HEK293 (cell line): ENCODE data around the gene EXOC7.

ENCODE experiments used
- ATF2 ChIP-seq: fragments of 450-650 bp; formaldehyde crosslinking; IDR thresholded peaks from 2 replicates; pipeline ENCODE4 v1.5.1; 2016; ENCODE audit warnings: missing biosample characterization, missing genetic modification characterization, low read depth
- GLI4 ChIP-seq: fragments of 450-650 bp; formaldehyde crosslinking; IDR thresholded peaks from 2 replicates; pipeline ENCODE4 v1.5.1; 2016; ENCODE audit warnings: missing biosample characterization, missing genetic modification characterization
- HOXD13 ChIP-seq: sonication (generic); formaldehyde crosslinking; IDR thresholded peaks from 2 replicates; pipeline ENCODE4 v1.8.0; 2022; ENCODE audit warnings: missing genetic modification reagents, borderline replicate concordance
- KLF17 ChIP-seq: fragments of 450-650 bp; formaldehyde crosslinking; IDR thresholded peaks from 2 replicates; pipeline ENCODE4 v1.5.1; 2016; ENCODE audit warnings: missing biosample characterization, missing genetic modification characterization
- KLF7 ChIP-seq: fragments of 450-650 bp; formaldehyde crosslinking; IDR thresholded peaks from 2 replicates; pipeline ENCODE4 v1.5.1; 2016; ENCODE audit warnings: missing biosample characterization, missing genetic modification characterization, borderline replicate concordance
- YY2 ChIP-seq: fragments of 450-650 bp; formaldehyde crosslinking; IDR thresholded peaks from 2 replicates; pipeline ENCODE4 v1.5.1; 2016; ENCODE audit warnings: missing biosample characterization, missing genetic modification characterization
- ZBTB1 ChIP-seq: fragments of 450-650 bp; formaldehyde crosslinking; IDR thresholded peaks from 2 replicates; pipeline ENCODE4 v1.5.1; 2016; ENCODE audit warnings: missing biosample characterization, missing genetic modification characterization
- ZBTB21 ChIP-seq: fragments of 450-650 bp; formaldehyde crosslinking; IDR thresholded peaks from 2 replicates; pipeline ENCODE4 v1.5.1; 2017; ENCODE audit warnings: missing biosample characterization, missing genetic modification characterization
- ZBTB26 ChIP-seq: fragments of 450-650 bp; formaldehyde crosslinking; optimal IDR thresholded peaks from 2 replicates; pipeline ENCODE3; 2016; ENCODE audit warnings: missing biosample characterization, mild to moderate bottlenecking, missing genetic modification characterization
- ZBTB49 ChIP-seq: fragments of 450-650 bp; formaldehyde crosslinking; IDR thresholded peaks from 2 replicates; pipeline ENCODE4 v1.5.1; 2016; ENCODE audit warnings: missing biosample characterization, missing genetic modification characterization, low read depth
- ZBTB6 ChIP-seq: fragments of 450-650 bp; formaldehyde crosslinking; IDR thresholded peaks from 2 replicates; pipeline ENCODE4 v1.5.1; 2017; ENCODE audit warnings: missing biosample characterization, missing genetic modification characterization
- ZBTB8A ChIP-seq: fragments of 450-650 bp; formaldehyde crosslinking; IDR thresholded peaks from 2 replicates; pipeline ENCODE4 v1.5.1; 2016; ENCODE audit warnings: missing biosample characterization, missing genetic modification characterization
- ZIC2 ChIP-seq: fragments of 450-650 bp; formaldehyde crosslinking; IDR thresholded peaks from 2 replicates; pipeline ENCODE4 v1.5.1; 2016; ENCODE audit warnings: missing biosample characterization, missing genetic modification characterization
- ZNF132 ChIP-seq: fragments of 450-650 bp; formaldehyde crosslinking; IDR thresholded peaks from 2 replicates; pipeline ENCODE4 v1.5.1; 2017; ENCODE audit warnings: missing biosample characterization, missing genetic modification characterization, borderline replicate concordance
- ZNF146 ChIP-seq: fragments of 450-650 bp; formaldehyde crosslinking; IDR thresholded peaks from 2 replicates; pipeline ENCODE4 v1.5.1; 2016; ENCODE audit warnings: missing biosample characterization, missing genetic modification characterization
- ZNF175 ChIP-seq: fragments of 450-650 bp; formaldehyde crosslinking; IDR thresholded peaks from 2 replicates; pipeline ENCODE4 v1.5.1; 2016; ENCODE audit warnings: missing biosample characterization, missing genetic modification characterization
- ZNF18 ChIP-seq: fragments of 450-650 bp; formaldehyde crosslinking; IDR thresholded peaks from 2 replicates; pipeline ENCODE4 v1.5.1; 2016; ENCODE audit warnings: missing biosample characterization, missing genetic modification characterization
- ZNF292 ChIP-seq: fragments of 450-650 bp; formaldehyde crosslinking; IDR thresholded peaks from 2 replicates; pipeline ENCODE4 v1.5.1; 2016; ENCODE audit warnings: low read depth, missing biosample characterization, missing genetic modification characterization, borderline replicate concordance
- ZNF302 ChIP-seq: fragments of 450-650 bp; formaldehyde crosslinking; IDR thresholded peaks from 2 replicates; pipeline ENCODE4 v1.5.1; 2016; ENCODE audit warnings: missing biosample characterization, missing genetic modification characterization, low read depth
- ZNF416 ChIP-seq: fragments of 450-650 bp; formaldehyde crosslinking; IDR thresholded peaks from 2 replicates; pipeline ENCODE4 v1.5.1; 2016; ENCODE audit warnings: missing biosample characterization, missing genetic modification characterization
- ZNF48 ChIP-seq: fragments of 450-650 bp; formaldehyde crosslinking; IDR thresholded peaks from 2 replicates; pipeline ENCODE4 v1.5.1; 2016; ENCODE audit warnings: missing biosample characterization, missing genetic modification characterization
- ZNF558 ChIP-seq: fragments of 450-650 bp; formaldehyde crosslinking; IDR thresholded peaks from 2 replicates; pipeline ENCODE4 v1.5.1; 2016; ENCODE audit warnings: missing biosample characterization, missing genetic modification characterization
- ZNF560 ChIP-seq: fragments of 450-650 bp; formaldehyde crosslinking; IDR thresholded peaks from 2 replicates; pipeline ENCODE4 v1.5.1; 2017; ENCODE audit warnings: missing biosample characterization, missing genetic modification characterization, borderline replicate concordance
- ZNF571 ChIP-seq: fragments of 450-650 bp; formaldehyde crosslinking; IDR thresholded peaks from 2 replicates; pipeline ENCODE4 v1.5.0; 2017; ENCODE audit warnings: missing biosample characterization, missing genetic modification characterization
- ZNF596 ChIP-seq: fragments of 450-650 bp; IDR thresholded peaks from 2 replicates; pipeline ENCODE4 v1.5.0; 2018; ENCODE audit warnings: missing biosample characterization, mild to moderate bottlenecking, missing genetic modification characterization, moderate library complexity
- ZNF692 ChIP-seq: fragments of 450-650 bp; formaldehyde crosslinking; IDR thresholded peaks from 2 replicates; pipeline ENCODE4 v1.5.1; 2016; ENCODE audit warnings: missing biosample characterization, missing genetic modification characterization
- ZNF76 ChIP-seq: fragments of 450-650 bp; formaldehyde crosslinking; IDR thresholded peaks from 2 replicates; pipeline ENCODE4; 2016; ENCODE audit warnings: low read depth, missing biosample characterization, missing genetic modification characterization, borderline replicate concordance
- ZSCAN5A ChIP-seq: fragments of 450-650 bp; formaldehyde crosslinking; IDR thresholded peaks from 2 replicates; pipeline ENCODE4 v1.5.1; 2016; ENCODE audit warnings: missing biosample characterization, missing genetic modification characterization

Gene EXOC7

GRCh38 chr17:76072148-76072858 is 31.3 kb downstream of the EXOC7 start, which contains the start of gene SRP68 (continued):
- peak; percentile 61 for TF ChIP-seq ZBTB8A
- TF ChIP-seq ZBTB49 (tag by site-specific recombination), result no peak
- no peak for TF ChIP-seq ZNF560
- no peak for TF ChIP-seq ZBTB1 (tag by site-specific recombination)
- TF ChIP-seq ZNF292, result no peak
- no peak for TF ChIP-seq ZNF302 (tag by site-specific recombination)
- TF ChIP-seq ZBTB26 (tag by site-specific recombination), result peak; percentile 54
- TF ChIP-seq ZIC2 (tag by site-specific recombination), result no peak
- peak; percentile 57; the same call in 1 of the 2 replicates for TF ChIP-seq ZNF18 (tag by site-specific recombination)
- TF ChIP-seq KLF7 (tag by site-specific recombination), result no peak
- no peak for TF ChIP-seq ATF2 (tag by site-specific recombination)
- no peak for TF ChIP-seq GLI4 (tag by site-specific recombination)
- TF ChIP-seq ZNF596 (tag by site-specific recombination), result no peak
- no peak for TF ChIP-seq ZBTB21 (tag by site-specific recombination)
- peak; percentile 32 for TF ChIP-seq KLF17 (tag by site-specific recombination)
- TF ChIP-seq HOXD13, result no peak
- TF ChIP-seq ZNF571, result no peak
- TF ChIP-seq YY2, result peak; percentile 89
- TF ChIP-seq ZNF558 (tag by site-specific recombination), result no peak
- peak; percentile 56; the same call in 1 of the 2 replicates for TF ChIP-seq ZNF692 (tag by site-specific recombination)
- TF ChIP-seq ZNF175, result no peak
- no peak for TF ChIP-seq ZNF48
- peak; percentile 39; the same call in 1 of the 2 replicates for TF ChIP-seq ZSCAN5A (tag by site-specific recombination)
- TF ChIP-seq ZNF76 (tag by site-specific recombination), result peak; percentile 98
- 0 out of 2 replicates have a peak, but pooled peaks have one; percentile 19 for TF ChIP-seq ZNF146 (tag by site-specific recombination)
- TF ChIP-seq ZNF132 (tag by site-specific recombination), result no peak
- TF ChIP-seq ZBTB6 (tag by site-specific recombination), result 0 out of 2 replicates have a peak, but pooled peaks have one; percentile 12
- no peak for TF ChIP-seq ZNF416 (tag by site-specific recombination)
